ENCODE results near the gene GRID2. TPM values are rescaled to one million over a fixed set of nuclear protein-coding genes. Genes with fewer than 3 reads are reported as not detected.

The GRID2 gene
- total RNA-seq, 4 donors from 2014 or later, result not detected

DNA sequence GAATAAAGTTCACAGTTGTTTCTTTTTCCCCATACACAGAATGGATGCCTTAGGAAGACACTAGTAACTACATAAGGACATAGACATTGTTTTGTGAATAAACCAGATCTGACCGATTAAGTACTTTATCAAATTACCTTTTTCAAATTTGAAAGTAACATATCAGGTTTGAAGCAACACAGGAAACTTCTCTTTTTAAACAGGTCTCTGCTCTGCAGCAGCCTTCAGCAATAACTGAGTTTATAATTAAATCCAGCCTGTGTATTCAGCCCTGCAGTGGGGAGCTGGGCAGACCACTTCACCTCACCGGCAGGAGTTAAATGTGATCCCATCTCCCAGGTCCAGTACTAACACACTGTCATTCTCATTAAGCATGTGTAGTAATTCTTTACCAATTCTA, 1456.5 kb downstream of the GRID2 start:
- TF ChIP-seq, protein P1, sequence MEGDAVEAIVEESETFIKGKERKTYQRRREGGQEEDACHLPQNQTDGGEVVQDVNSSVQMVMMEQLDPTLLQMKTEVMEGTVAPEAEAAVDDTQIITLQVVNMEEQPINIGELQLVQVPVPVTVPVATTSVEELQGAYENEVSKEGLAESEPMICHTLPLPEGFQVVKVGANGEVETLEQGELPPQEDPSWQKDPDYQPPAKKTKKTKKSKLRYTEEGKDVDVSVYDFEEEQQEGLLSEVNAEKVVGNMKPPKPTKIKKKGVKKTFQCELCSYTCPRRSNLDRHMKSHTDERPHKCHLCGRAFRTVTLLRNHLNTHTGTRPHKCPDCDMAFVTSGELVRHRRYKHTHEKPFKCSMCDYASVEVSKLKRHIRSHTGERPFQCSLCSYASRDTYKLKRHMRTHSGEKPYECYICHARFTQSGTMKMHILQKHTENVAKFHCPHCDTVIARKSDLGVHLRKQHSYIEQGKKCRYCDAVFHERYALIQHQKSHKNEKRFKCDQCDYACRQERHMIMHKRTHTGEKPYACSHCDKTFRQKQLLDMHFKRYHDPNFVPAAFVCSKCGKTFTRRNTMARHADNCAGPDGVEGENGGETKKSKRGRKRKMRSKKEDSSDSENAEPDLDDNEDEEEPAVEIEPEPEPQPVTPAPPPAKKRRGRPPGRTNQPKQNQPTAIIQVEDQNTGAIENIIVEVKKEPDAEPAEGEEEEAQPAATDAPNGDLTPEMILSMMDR (IDR thresholded peaks at IDR 0.05; ENCODE audit: low read depth), result no peak

DNA sequence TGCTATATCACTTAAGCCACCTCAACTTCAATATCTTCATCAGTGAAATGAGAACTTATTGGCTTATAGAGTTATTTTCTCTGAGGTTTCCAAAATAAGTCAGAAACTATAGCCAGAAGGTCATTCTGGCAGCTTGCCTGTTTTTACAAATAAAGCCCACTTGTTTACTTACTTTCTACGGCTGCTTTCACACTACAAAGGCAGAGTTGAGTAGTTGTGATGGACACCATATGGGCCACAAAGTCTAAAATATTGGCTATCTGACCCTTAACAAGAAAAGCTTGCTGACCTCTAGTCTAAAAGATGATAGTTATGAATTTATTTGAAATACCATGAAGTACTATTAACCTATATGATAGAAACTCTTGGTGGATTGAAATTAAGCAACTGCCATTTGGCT, 1457.5 kb downstream of the GRID2 start:
- TF ChIP-seq, protein P1 (IDR thresholded peaks at IDR 0.05; ENCODE audit: low read depth), result no peak

DNA sequence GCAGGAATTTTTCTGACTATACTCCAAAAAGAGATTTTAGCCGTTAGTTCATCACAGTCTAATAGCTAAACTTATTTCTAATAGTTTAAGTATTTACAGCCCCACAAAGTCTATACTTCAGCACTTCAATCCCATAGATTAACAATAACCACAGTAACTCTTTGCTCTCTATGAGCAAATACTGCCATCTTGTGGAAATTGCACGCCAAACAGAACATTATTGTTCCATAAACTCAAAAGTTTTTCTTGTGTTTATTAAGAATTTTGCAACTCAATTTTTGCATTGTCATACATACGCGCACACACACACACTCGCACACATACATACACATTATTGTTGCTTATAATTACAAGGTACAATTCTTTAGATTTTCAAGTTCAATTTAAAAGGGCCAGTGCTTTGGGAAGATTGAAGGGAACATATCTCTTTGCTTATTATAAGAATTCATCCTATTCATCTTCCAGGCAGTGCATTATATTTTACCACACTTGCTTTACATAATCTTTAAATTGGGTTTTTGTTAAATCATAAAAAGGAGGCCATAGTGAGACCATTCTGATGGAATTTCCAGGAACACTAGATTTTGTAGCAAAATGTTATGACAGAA, 1461.0 kb downstream of the GRID2 start:
- TF ChIP-seq, protein P1 (IDR thresholded peaks at IDR 0.05; ENCODE audit: low read depth), result no peak

DNA sequence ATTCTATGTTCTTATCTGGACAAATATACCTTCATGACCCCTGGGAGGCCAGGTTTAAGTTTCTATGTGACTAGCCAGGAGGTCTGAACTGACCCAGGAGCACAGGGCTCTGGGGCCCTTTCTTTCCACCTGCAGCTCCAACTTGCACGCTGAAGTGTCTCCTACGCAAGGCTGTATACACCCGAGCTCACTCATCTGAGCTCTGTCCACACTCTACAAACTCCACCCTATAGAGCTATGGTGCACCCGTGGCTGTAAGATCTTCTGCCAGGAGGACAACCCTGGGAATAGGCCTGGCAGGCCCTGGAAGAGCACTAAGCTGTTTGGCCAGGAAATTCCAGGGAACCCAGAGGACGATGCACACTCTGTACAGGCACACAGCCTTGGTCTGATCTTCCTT, 1464.2 kb downstream of the GRID2 start:
- TF ChIP-seq, protein P1 (IDR thresholded peaks at IDR 0.05; ENCODE audit: low read depth), result no peak

DNA sequence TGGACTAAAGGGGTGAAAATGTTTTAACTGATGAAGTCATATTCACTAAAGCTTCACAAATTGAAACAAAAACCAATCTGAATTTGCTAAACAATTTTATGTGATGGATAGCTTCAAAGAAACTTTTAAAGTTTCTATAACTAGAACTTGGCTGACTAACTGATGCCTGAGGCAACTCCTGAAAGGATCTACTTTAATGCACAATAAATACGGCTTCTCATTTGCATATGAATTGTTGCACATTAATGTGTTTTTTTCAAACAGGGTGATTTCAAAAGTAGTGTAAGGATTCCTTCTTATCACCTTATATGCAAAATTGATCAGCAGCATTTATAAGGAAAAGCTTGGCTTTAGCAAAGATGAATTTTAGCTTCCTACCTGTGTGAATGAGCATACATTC, 1466.4 kb downstream of the GRID2 start:
- TF ChIP-seq, protein P1 (IDR thresholded peaks at IDR 0.05; ENCODE audit: low read depth), result no peak

DNA sequence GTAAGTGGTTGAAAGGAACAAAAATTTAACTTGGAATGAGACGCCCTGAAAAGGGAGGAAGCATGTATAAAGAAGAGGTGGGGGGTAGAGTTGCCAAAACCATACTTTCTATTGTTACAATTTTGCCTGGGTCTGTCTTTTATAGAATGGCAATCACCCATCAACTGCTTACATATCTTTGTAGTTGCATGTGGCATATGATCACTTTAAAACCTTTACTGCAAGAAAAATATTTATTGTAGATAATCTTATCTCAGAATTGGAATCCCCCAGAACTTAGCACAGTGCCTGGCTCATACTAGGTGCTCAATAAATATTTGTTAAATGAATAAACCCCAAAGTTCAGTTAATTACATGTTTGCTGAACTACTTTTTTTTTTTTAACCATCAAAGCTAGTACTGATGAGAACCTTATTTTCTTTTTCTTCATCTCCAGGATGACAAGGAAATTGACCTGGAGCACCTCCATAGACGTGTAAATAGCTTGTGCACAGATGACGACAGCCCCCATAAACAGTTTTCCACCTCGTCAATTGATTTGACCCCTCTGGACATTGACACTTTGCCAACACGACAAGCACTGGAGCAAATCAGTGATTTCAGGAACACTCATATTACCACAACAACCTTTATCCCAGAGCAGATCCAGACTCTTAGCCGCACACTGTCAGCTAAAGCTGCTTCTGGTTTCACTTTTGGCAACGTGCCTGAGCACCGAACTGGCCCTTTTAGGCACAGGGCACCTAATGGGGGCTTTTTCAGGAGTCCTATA, 1468.1 kb downstream of the GRID2 start:
- TF ChIP-seq, protein P1 (IDR thresholded peaks at IDR 0.05; ENCODE audit: low read depth), result no peak

DNA sequence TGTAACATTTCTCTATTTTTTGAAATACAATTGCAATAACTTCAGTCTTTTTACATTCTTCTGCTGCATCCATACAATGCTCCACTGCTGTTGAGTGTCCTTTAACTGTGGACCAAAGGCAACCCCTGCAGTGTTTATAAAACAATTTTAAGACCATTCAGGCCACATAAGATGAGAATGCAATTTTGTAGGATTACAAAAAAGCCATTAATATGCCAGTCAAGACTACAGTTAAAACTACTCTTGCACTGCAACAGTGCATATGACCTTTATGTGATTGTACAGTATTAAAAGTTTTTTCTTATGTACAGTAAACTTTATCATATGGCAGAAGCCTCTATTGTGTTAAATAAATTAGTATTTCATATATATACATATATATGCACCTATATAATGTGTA, 1469.1 kb downstream of the GRID2 start:
- TF ChIP-seq, protein P1 (IDR thresholded peaks at IDR 0.05; ENCODE audit: low read depth), result no peak
